IMR-90 (cell line): Measurements from ENCODE around the gene SCARB1.

Source experiments
- BHLHE40 ChIP-seq: fragments of 150-350 bp; IDR thresholded peaks from 2 replicates; pipeline ENCODE4 v1.6.1; 2016; ENCODE audit warnings: mild to moderate bottlenecking, low read depth, low read length
- CEBPB ChIP-seq: IDR thresholded peaks from 2 replicates; pipeline ENCODE4 v1.6.1; 2012; ENCODE audit warnings: low read depth, low read length, improper control_type of control experiment
- CTCF ChIP-seq: conservative IDR thresholded peaks from 2 replicates; pipeline ENCODE4 v1.5.1; 2012; ENCODE audit warnings: mild to moderate bottlenecking, low read depth, low read length, improper control_type of control experiment
- MAFK ChIP-seq: IDR thresholded peaks from 2 replicates; pipeline ENCODE4 v1.6.1; 2012; ENCODE audit warnings: low read depth, low read length, improper control_type of control experiment
- MAZ ChIP-seq: IDR thresholded peaks from 2 replicates; pipeline ENCODE4 v1.6.1; 2012; ENCODE audit warnings: low read depth, mild to moderate bottlenecking, low read length, improper control_type of control experiment, moderate library complexity, borderline replicate concordance
- MXI1 ChIP-seq: IDR thresholded peaks from 2 replicates; pipeline ENCODE4 v1.6.1; 2012; ENCODE audit warnings: low read depth, mild to moderate bottlenecking, low read length, moderate library complexity, borderline replicate concordance
- POLR2A ChIP-seq: IDR thresholded peaks from 2 replicates; pipeline ENCODE4 v1.6.1; 2012; ENCODE audit warnings: mild to moderate bottlenecking, low read depth, low read length
- RAD21 ChIP-seq: IDR thresholded peaks from 2 replicates; pipeline ENCODE4 v1.6.1; 2012; ENCODE audit warnings: low read length, improper control_type of control experiment
- RCOR1 ChIP-seq: IDR thresholded peaks from 2 replicates; pipeline ENCODE4 v1.6.1; 2012; ENCODE audit warnings: mild to moderate bottlenecking, low read length, improper control_type of control experiment; ENCODE audit not compliant: insufficient replicate concordance
- RFX5 ChIP-seq: IDR thresholded peaks from 2 replicates; pipeline ENCODE4 v1.8.0; 2012; ENCODE audit warnings: low read depth, mild to moderate bottlenecking, low read length, moderate library complexity
- USF2 ChIP-seq: fragments of 150-350 bp; IDR thresholded peaks from 2 replicates; pipeline ENCODE4 v1.6.1; 2017; ENCODE audit warnings: mild to moderate bottlenecking, antibody characterized with exemption, low read length, low read depth
- TF ChIP-seq, protein P1 (sequence below): fragments of 150-350 bp; IDR thresholded peaks from 2 replicates; pipeline ENCODE4 v1.6.1; 2016; ENCODE audit warnings: low read depth, mild to moderate bottlenecking, low read length, moderate library complexity, borderline replicate concordance

- TF ChIP-seq POLR2A (no peak), MAZ (no peak), CTCF (no peak), RAD21 (no peak), BHLHE40 (no peak), CEBPB (no peak), USF2 (no peak), RFX5 (no peak), RCOR1 (no peak), MXI1 (no peak), MAFK (no peak)
- TF ChIP-seq, protein P1, sequence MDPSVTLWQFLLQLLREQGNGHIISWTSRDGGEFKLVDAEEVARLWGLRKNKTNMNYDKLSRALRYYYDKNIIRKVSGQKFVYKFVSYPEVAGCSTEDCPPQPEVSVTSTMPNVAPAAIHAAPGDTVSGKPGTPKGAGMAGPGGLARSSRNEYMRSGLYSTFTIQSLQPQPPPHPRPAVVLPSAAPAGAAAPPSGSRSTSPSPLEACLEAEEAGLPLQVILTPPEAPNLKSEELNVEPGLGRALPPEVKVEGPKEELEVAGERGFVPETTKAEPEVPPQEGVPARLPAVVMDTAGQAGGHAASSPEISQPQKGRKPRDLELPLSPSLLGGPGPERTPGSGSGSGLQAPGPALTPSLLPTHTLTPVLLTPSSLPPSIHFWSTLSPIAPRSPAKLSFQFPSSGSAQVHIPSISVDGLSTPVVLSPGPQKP: no peak
Measured at GRCh38 chr12:124823272-124823970, 40.2 kb downstream of the SCARB1 start.
